Bronchial epithelial cell (primary cell): ENCODE results near the gene MCCC2. TPM values are rescaled to one million over a fixed set of nuclear protein-coding genes. Genes with fewer than 3 reads are reported as not detected.
"Not testable (repeated sequence)": the region's sequence is repeated elsewhere in the genome, so short reads cannot be mapped to it uniquely, and the experiment has no call there.

ENCODE experiments used
- DNase-seq: peaks from one replicate; pipeline ENCODE4 v3.0.0-alpha.2; 2010; ENCODE audit warnings: low read depth
- FAIRE-seq: peaks from 2 replicates; lab custom pipeline; 2011; peaks lifted over from hg19 to GRCh38; lab: Jason Lieb, UNC
- H3K27me3 ChIP-seq: 2 replicates; pipeline ENCODE4 v1.5.1; 2011; ENCODE audit warnings: low read length; ENCODE audit not compliant: control insufficient read depth, insufficient read depth
- H3K36me3 ChIP-seq: 2 replicates; pipeline ENCODE4 v1.5.1; 2011; ENCODE audit warnings: low read length; ENCODE audit not compliant: control insufficient read depth, insufficient read depth
- H3K4me3 ChIP-seq: 2 replicates; pipeline ENCODE4 v1.5.1; 2011; ENCODE audit warnings: mild to moderate bottlenecking, low read depth, low read length, control low read depth
- total RNA-seq: library from RNA; depleted of rRNA; stranded (reverse); fragments of >200 nt; gene quantifications from 2 replicates; pipeline ENCODE4 v1.2.1, GENCODE V29; 2014
- TF ChIP-seq, protein P1 (sequence below): IDR thresholded peaks from 2 replicates; pipeline ENCODE4 v1.5.1; 2011; ENCODE audit warnings: mild to moderate bottlenecking, moderate library complexity, low read length, control low read depth, inconsistent platforms; ENCODE audit not compliant: insufficient read depth, severe bottlenecking

The MCCC2 gene
- total RNA-seq, 1 donor from 2014 or later: 21.3 TPM

- H3K27me3 ChIP-seq: no peaks in the 10 kb centered on the region
- TF ChIP-seq, protein P1, sequence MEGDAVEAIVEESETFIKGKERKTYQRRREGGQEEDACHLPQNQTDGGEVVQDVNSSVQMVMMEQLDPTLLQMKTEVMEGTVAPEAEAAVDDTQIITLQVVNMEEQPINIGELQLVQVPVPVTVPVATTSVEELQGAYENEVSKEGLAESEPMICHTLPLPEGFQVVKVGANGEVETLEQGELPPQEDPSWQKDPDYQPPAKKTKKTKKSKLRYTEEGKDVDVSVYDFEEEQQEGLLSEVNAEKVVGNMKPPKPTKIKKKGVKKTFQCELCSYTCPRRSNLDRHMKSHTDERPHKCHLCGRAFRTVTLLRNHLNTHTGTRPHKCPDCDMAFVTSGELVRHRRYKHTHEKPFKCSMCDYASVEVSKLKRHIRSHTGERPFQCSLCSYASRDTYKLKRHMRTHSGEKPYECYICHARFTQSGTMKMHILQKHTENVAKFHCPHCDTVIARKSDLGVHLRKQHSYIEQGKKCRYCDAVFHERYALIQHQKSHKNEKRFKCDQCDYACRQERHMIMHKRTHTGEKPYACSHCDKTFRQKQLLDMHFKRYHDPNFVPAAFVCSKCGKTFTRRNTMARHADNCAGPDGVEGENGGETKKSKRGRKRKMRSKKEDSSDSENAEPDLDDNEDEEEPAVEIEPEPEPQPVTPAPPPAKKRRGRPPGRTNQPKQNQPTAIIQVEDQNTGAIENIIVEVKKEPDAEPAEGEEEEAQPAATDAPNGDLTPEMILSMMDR: no peak
- H3K4me3 ChIP-seq: no peak overlapping the region
- no peaks in the 10 kb centered on the region for H3K36me3 ChIP-seq
- DNase-seq (no peak), FAIRE-seq (no peak)
Measured at GRCh38 chr5:71663191-71663969, 76.2 kb downstream of the MCCC2 start.

DNA sequence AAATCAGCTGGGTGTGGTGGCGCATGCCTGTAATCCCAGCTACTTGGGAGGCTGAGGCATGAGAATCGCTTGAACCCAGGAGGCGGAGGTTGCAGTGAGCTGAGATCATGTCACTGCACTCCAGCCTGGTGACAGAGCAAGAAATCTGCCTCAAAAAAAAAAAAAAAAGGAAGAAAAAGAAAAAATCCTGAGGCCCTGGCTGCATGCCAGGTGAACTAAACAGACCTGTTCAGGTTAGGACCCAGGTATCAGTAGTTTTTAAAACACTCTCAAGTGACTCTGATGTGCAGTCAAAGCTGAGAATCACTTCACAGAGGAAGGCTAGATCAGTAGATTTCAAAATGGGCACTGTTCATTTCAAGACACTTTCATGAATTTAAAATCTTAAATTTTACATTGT, 77.5 kb downstream of the MCCC2 start:
- DNase-seq, H3K4me3 ChIP-seq, H3K36me3 ChIP-seq, FAIRE-seq, H3K27me3 ChIP-seq: not testable (repeated sequence)

DNA sequence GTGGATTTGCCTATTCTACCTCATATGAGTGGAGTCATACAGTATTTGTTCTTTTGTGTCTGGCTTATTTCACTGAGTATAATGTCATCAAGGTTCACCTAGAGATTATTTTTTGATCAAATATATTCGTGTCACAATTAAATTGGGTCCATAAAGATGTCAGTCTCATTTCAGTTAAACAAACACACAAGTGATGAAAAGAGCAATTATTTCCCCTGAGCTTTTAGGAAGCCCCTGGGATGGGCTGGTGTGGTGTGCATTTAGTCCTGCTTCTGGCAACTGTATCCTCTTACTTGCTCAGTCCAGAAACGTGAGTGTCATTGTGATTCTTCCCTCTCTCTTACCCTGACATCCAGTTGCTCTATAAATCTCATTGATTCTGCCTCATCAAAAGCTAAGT, 79.2 kb downstream of the MCCC2 start:
- Histone ChIP-seq H3K27me3 (no peaks in the 10 kb centered on the region), H3K4me3 (no peak overlapping the region), H3K36me3 (no peaks in the 10 kb centered on the region)
- FAIRE-seq: no peak
- DNase-seq: no peak
- TF ChIP-seq, protein P1: no peak

DNA sequence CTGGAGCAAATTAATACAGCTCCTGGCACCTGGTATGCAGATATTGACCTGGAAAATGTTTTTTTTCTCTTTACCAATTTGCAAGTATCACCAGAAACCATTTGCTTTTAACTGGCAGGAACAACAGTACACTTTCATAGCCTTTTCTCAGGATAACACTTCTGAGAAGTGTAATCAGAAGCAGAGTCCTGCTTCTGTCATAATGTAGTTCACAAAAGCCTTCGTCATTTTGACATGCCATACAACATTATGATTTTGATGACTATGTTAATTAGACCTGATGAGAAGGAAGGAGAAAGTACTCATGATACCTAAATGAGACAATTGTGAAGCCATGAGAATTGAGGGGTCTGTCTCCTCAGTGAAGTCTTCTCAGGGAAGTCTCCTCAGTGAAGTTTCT, 90.8 kb downstream of the MCCC2 start:
- Histone ChIP-seq H3K27me3 (no peaks in the 10 kb centered on the region), H3K4me3 (no peak overlapping the region), H3K36me3 (no peaks in the 10 kb centered on the region)
- FAIRE-seq (no peak), DNase-seq (no peak)
- TF ChIP-seq, protein P1: no peak

- DNase-seq (no peak), FAIRE-seq (no peak)
- Histone ChIP-seq H3K4me3 (no peak overlapping the region), H3K36me3 (no peaks in the 10 kb centered on the region), H3K27me3 (peaks cover 1% of the 10 kb centered on the region)
- TF ChIP-seq, protein P1: no peak
Measured at GRCh38 chr5:71679714-71680113, 92.6 kb downstream of the MCCC2 start.

- peaks cover 1% of the 10 kb centered on the region for H3K27me3 ChIP-seq
- TF ChIP-seq, protein P1: no peak
- no peak for DNase-seq
- H3K4me3 ChIP-seq: no peak overlapping the region
- FAIRE-seq: no peak
- no peaks in the 10 kb centered on the region for H3K36me3 ChIP-seq
Measured at GRCh38 chr5:71680510-71680909, 93.4 kb downstream of the MCCC2 start.
